GM23248 (cell line): ENCODE results near the gene RHO. TPM values are rescaled to one million over a fixed set of nuclear protein-coding genes. Genes with fewer than 3 reads are reported as not detected.

Experiments
- DNase-seq: peaks from one replicate; pipeline ENCODE4 v3.0.0-alpha.2; 2015
- H2AFZ ChIP-seq: fragments of 200-600 bp; sonication (generic); 2 replicates; pipeline ENCODE4 v1.6.1; 2016; ENCODE audit warnings: antibody characterized with exemption
- H3F3A ChIP-seq: fragments of 200-600 bp; sonication (generic); 2 replicates; pipeline ENCODE4 v1.6.1; 2016; ENCODE audit warnings: mild to moderate bottlenecking, antibody characterized with exemption, mixed run types; ENCODE audit not compliant: insufficient read depth
- H3K27ac ChIP-seq: fragments of 200-600 bp; sonication (generic); 2 replicates; pipeline ENCODE4 v1.5.1; 2016; ENCODE audit warnings: mild to moderate bottlenecking
- H3K27me3 ChIP-seq: fragments of 200-600 bp; sonication (generic); replicated peaks from 2 replicates; pipeline ENCODE4 v1.6.1; 2016; ENCODE audit warnings: mild to moderate bottlenecking; ENCODE audit not compliant: insufficient read depth
- H3K36me3 ChIP-seq: fragments of 200-600 bp; sonication (generic); 2 replicates; pipeline ENCODE4 v1.6.1; 2016; ENCODE audit warnings: low read depth, mild to moderate bottlenecking
- H3K4me1 ChIP-seq: fragments of 200-600 bp; sonication (generic); 2 replicates; pipeline ENCODE4 v1.6.1; 2016; ENCODE audit warnings: mild to moderate bottlenecking; ENCODE audit not compliant: insufficient read depth
- H3K4me2 ChIP-seq: fragments of 200-600 bp; sonication (generic); one replicate; pipeline ENCODE4 v1.6.1; 2016; ENCODE audit warnings: mild to moderate bottlenecking; ENCODE audit not compliant: unreplicated experiment
- H3K4me3 ChIP-seq: fragments of 200-600 bp; sonication (generic); 2 replicates; pipeline ENCODE4 v1.5.1; 2016; ENCODE audit warnings: mild to moderate bottlenecking
- H3K79me2 ChIP-seq: fragments of 200-600 bp; sonication (generic); 2 replicates; pipeline ENCODE4 v1.6.1; 2016; ENCODE audit warnings: mild to moderate bottlenecking; ENCODE audit not compliant: insufficient read depth
- H3K9ac ChIP-seq: fragments of 200-600 bp; sonication (generic); 2 replicates; pipeline ENCODE4 v1.6.1; 2016; ENCODE audit warnings: mild to moderate bottlenecking
- H3K9me2 ChIP-seq: fragments of 200-600 bp; sonication (generic); 2 replicates; pipeline ENCODE4 v1.6.1; 2016; ENCODE audit warnings: mixed run types, mild to moderate bottlenecking, moderate library complexity; ENCODE audit not compliant: insufficient read depth
- H3K9me3 ChIP-seq: fragments of 200-600 bp; sonication (generic); one replicate; pipeline ENCODE4 v1.6.1; 2017; ENCODE audit warnings: low read depth
- H4K20me1 ChIP-seq: fragments of 200-600 bp; sonication (generic); 2 replicates; pipeline ENCODE4 v1.6.0; 2016; ENCODE audit not compliant: insufficient read depth
- EZH2 ChIP-seq: fragments of 200-600 bp; sonication (generic); IDR thresholded peaks from 2 replicates; pipeline ENCODE4 v1.6.1; 2018; ENCODE audit warnings: antibody characterized with exemption, mild to moderate bottlenecking; ENCODE audit not compliant: insufficient read depth, poor library complexity, severe bottlenecking
- EZH2phosphoT487 ChIP-seq: fragments of 200-600 bp; sonication (generic); IDR thresholded peaks from 2 replicates; pipeline ENCODE4 v1.6.1; 2018; ENCODE audit warnings: antibody characterized with exemption, moderate library complexity, mild to moderate bottlenecking, low read depth; ENCODE audit not compliant: insufficient read depth
- WGBS, 2 experiments: methylation state at CpG; one replicate each; pipeline ENCODE4 v1.1.6; 2015 to 2017; ENCODE audit warnings: low lambda C conversion rate in 2 of 2, low coverage in 1 of 2; ENCODE audit errors: missing lambda C conversion rate in 2 of 2; 5-methylcytosine and 5-hydroxymethylcytosine counted together
- in situ Hi-C: fragments of 300-500 bp; cut with MboI; formaldehyde crosslinking; loops from 2 replicates; pipeline ENCODE4 v1.15.0; 2020
- polyA plus RNA-seq: library from polyadenylated mRNA; unstranded; fragments of >200 nt; fragmentation: Nextera tagmentation; extraction: Ambion mirVana; gene quantifications from 2 replicates; pipeline ENCODE4 v1.2.1, GENCODE V29; 2016
- total RNA-seq: library from RNA; depleted of rRNA; stranded (reverse); fragments of >200 nt; shearing (Covaris generic); gene quantifications from 2 replicates; pipeline ENCODE4 v1.2.3, GENCODE V29; 2014

Gene RHO
- total and polyA plus RNA-seq, 2 experiments from 2014 or later: not detected

DNA sequence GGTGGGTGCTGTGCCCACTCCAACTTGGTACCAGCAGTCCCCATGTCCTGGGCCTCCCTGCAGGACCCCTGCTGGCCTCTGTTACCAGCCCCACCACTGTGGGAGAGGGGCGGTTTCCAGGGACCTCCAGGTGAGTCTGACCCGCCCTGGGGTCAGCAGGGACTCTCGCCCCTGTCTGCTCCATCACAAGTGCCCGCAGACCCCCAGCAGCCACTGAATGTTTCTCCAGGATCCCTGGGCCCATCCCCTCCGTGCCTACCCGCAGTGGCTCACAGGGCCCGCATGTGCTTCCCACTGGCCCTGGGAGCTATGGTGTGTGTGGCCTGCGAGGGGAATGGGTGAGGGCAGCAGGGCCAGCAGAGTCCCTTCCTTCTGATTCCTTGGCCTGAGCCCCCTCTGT is 9.9 kb upstream of the RHO start:
- Histone ChIP-seq H3K79me2 (no peaks in the 10 kb centered on the region), H3K9me2 (no peaks in the 10 kb centered on the region), H3K9me3 (no peaks in the 10 kb centered on the region), H3K27me3 (no peaks in the 10 kb centered on the region), H3K9ac (no peak overlapping the region), H3F3A (no peaks in the 10 kb centered on the region), H2AFZ (no peak overlapping the region), H4K20me1 (no peaks in the 10 kb centered on the region), H3K4me3 (no peak overlapping the region), H3K36me3 (no peaks in the 10 kb centered on the region), H3K27ac (no peak overlapping the region), H3K4me1 (no peaks in the 10 kb centered on the region), H3K4me2 (no peak overlapping the region)
- DNase-seq: no peak
- TF ChIP-seq EZH2: no peak
- TF ChIP-seq EZH2phosphoT487: no peak
- WGBS, 2 experiments: 97 to 98% methylated on average over 8 of the region's 8 CpGs
- in situ Hi-C loops: no loop called here

GRCh38 chr3:129519449-129519848 is 9.0 kb upstream of the RHO start:
- Histone ChIP-seq H3K27ac (no peak overlapping the region), H2AFZ (no peak overlapping the region), H3K9me2 (no peaks in the 10 kb centered on the region), H3K27me3 (no peaks in the 10 kb centered on the region), H3K36me3 (no peaks in the 10 kb centered on the region), H3K79me2 (no peaks in the 10 kb centered on the region), H3F3A (0 out of 2 replicates have a peak, but pooled peaks cover under 1% of the 10 kb centered on the region), H3K4me1 (no peaks in the 10 kb centered on the region), H3K4me3 (no peak overlapping the region), H4K20me1 (no peaks in the 10 kb centered on the region), H3K9ac (no peak overlapping the region), H3K4me2 (no peak overlapping the region), H3K9me3 (no peaks in the 10 kb centered on the region)
- in situ Hi-C loops: no loop called here
- no peak for TF ChIP-seq EZH2phosphoT487
- no peak for TF ChIP-seq EZH2
- WGBS, 2 experiments: 92 to 93% methylated on average over 10 of the region's 10 CpGs
- DNase-seq: no peak

DNA sequence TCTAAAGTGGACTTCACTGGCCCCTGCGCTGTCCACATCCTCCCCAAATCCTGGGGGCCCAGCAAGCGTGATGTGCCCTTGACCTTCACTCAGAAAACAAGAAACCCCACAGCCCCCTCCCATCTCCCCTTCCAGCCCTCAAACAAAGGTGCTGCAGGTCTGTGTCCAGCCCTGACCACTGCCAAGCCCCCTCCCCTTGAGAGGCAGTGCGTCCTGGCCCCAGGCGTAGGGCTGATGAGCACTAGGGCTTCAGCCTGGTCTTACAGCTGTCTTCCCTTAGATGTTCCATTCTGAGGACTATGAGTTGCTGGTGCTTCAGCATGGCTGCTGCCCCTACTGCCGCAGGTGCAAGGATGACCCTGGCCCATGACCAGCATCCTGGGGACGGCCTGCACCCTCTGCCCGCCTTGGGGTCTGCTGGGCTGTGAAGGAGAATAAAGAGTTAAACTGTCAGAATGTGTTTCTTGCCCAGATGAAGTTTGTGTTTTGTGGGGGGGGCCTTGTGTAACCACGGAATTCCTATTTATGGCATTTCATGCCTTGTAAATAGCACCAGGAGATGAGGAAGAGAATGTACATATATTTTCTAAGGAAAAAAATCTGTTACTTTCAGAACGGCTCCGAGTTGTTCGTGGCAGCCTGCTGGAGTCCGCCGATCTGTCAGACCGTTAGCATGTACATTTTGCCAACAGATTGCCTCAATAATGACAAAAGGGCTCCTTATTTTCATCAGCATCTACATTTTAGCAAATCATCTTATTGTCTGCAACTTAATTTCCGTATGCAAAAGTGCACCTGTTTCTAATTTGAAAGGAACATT is 8.3 kb upstream of the RHO start:
- Histone ChIP-seq H3K4me1 (no peaks in the 10 kb centered on the region), H2AFZ (no peak overlapping the region), H3K9ac (no peak overlapping the region), H3K27me3 (no peaks in the 10 kb centered on the region), H3K36me3 (no peaks in the 10 kb centered on the region), H3F3A (peaks cover 4% of the 10 kb centered on the region; the same call in 1 of the 2 replicates), H3K79me2 (no peaks in the 10 kb centered on the region), H4K20me1 (no peaks in the 10 kb centered on the region), H3K9me3 (no peaks in the 10 kb centered on the region), H3K27ac (no peak overlapping the region), H3K4me2 (no peak overlapping the region), H3K9me2 (no peaks in the 10 kb centered on the region), H3K4me3 (no peak overlapping the region)
- WGBS, 2 experiments: 79 to 81% methylated on average over 15 of the region's 15 CpGs
- no peak for DNase-seq
- in situ Hi-C loops: no loop called here
- no peak for TF ChIP-seq EZH2phosphoT487
- no peak for TF ChIP-seq EZH2

GRCh38 chr3:129520960-129521359 is 7.5 kb upstream of the RHO start:
- Histone ChIP-seq H3K79me2 (no peaks in the 10 kb centered on the region), H3K4me1 (no peaks in the 10 kb centered on the region), H3K9me3 (no peaks in the 10 kb centered on the region), H3F3A (peaks cover 9% of the 10 kb centered on the region; the same call in 1 of the 2 replicates), H3K27me3 (no peaks in the 10 kb centered on the region), H3K4me2 (no peak overlapping the region), H3K36me3 (no peaks in the 10 kb centered on the region), H3K9ac (no peak overlapping the region), H2AFZ (no peak overlapping the region), H3K27ac (no peak overlapping the region), H4K20me1 (no peaks in the 10 kb centered on the region), H3K9me2 (no peaks in the 10 kb centered on the region), H3K4me3 (no peak overlapping the region)
- in situ Hi-C loops: no loop called here
- TF ChIP-seq EZH2 (no peak), EZH2phosphoT487 (no peak)
- DNase-seq: no peak
- 35 to 66% methylated on average over 3 to 4 of the region's 4 CpGs for WGBS, 2 experiments
